ENCODE results near the gene LEPROT.
A peak's percentile ranks its signal among the peaks of the same experiment; 100 is the strongest.
"Not testable (repeated sequence)": the region's sequence is repeated elsewhere in the genome, so short reads cannot be mapped to it uniquely, and the experiment has no call there.

Gene LEPROT

GRCh38 chr1:65420590-65421350 is at the start of gene LEPROT, which contains the start of gene LEPR:
TSS of gene LEPROT (plus strand) at chr1:65420668. CDS start at chr1:65420725, 57 bp downstream.
TSS of gene LEPR (plus strand) at chr1:65420668. CDS start at chr1:65565566, 144,898 bp downstream.
- DNase-seq = peak; percentile 54

DNA sequence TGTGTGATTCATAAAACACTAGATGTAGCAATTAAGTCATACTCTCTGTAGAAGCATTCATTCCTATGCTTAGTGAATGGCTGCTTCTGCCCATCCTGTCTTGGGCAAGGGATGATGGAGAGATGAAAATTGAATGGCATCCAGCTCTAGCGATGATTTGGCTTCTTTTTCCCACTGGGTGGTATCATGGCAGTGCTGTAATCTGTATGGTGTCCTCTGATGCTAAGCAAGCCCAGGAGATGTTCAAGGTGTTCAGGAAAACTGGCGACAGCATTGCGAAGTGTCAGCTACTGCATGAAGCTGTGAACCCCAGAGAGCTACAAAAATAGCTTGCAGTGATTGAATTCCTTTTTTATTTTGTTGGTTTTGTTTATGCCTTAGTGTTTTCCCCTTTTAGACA is 48.9 kb upstream of the LEPROT start:
- DNase-seq = no peak

- DNase-seq = no peak
Measured at GRCh38 chr1:65372557-65372956, 47.9 kb upstream of the LEPROT start.

GRCh38 chr1:65377496-65378246 is 42.8 kb upstream of the LEPROT start:
- no peak for DNase-seq

GRCh38 chr1:65378247-65378946 is 42.1 kb upstream of the LEPROT start:
- no peak for DNase-seq

DNA sequence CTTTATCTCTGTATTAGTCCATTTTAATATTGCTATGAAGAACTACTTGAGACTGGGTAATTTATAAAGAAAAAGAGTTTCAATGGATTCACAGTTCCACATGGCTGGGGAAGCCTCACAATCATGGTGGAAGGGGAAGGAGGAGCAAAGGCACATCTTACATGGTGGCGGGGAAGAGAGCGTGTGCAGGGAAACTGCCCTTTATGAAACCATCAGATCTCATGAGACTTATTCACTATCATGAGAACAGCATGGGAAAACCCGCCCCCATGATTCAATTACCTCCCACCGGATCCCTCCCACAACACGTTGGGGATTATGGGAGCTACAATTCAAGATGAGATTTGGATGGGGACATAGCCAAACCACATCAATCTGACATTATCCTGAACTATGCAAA is 36.0 kb upstream of the LEPROT start:
- not testable (repeated sequence) for DNase-seq

DNA sequence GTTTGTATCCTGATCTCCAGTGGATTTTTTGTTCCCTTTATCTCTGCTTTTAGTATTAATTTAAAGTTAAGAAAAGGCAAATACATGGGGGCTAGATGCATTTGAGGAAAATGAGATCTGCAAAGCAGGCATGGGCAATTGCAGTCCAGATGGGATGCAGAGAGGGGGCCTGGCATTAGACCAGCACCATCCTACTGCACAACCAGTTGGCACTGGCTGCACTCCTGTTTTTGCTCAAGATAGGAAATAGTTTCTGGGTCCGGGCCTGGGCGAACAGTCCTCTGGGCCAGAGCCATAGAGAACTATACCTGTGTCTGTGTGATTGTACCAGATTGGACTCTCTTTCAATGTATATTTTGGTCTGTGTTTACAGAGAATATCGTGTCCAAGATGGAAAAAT is 34.0 kb upstream of the LEPROT start:
- no peak for DNase-seq

DNA sequence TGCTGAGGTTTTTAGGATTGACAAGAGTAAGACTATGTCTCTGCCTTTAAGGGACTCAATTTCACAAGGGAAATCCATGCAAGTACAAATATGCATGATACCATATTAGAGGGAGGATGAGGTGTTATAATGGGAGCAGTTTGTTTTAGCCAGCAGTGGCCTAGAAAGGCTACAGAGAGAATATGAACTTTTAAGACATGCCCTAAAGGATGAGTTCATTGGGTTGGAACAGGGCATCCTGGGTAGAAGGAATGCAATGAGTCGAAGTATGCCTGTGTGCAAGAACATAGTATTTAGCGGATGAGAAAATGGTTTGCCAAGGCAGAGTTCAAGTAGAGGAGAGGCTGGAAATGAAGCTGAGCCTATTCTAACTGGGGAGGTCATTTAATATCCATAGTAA is 32.6 kb upstream of the LEPROT start:
- DNase-seq = no peak

GRCh38 chr1:65388908-65389695 is 31.4 kb upstream of the LEPROT start:
- DNase-seq = no peak

GRCh38 chr1:65392497-65392896 is 28.0 kb upstream of the LEPROT start:
- DNase-seq = no peak

DNA sequence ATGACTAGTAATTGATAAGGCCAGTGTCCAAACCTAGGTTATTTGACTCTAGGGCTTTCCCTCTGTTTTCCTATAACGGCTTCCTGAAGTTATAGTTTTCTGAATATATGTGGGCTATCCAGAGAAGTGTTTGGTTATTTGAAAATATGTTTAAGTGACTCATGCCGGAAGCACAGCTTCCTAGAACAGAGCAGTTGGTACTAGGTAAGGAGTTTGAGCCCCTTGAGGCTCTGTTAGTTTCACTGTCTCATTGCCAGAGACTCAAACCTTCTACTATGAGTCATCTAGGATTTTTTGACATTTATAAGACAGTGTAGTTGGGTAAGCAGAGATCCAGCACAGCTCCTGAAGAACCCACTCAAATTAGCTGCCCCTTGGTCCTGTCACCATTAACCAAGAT is 27.1 kb upstream of the LEPROT start:
- no peak for DNase-seq

DNA sequence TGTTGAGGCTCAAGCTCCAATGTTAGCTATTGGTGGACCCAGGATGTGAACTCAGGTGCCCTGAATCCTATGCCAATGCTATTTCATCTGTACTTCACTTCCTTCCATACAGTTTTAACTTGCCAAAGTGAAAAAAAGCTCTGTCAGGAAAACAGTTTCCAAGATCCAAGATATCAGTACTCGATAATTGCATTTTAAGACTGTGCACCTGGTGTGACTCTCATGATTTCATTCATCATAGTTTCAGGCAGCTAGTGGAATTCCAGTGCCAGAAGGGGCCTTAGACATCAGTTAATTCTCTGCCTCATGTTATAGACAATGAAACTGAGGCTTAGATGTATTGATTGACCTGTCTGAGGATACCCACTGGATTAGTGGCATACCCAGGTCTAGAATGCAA is 26.5 kb upstream of the LEPROT start:
- DNase-seq = no peak

GRCh38 chr1:65395887-65396612 is 24.4 kb upstream of the LEPROT start:
- DNase-seq = no peak

DNA sequence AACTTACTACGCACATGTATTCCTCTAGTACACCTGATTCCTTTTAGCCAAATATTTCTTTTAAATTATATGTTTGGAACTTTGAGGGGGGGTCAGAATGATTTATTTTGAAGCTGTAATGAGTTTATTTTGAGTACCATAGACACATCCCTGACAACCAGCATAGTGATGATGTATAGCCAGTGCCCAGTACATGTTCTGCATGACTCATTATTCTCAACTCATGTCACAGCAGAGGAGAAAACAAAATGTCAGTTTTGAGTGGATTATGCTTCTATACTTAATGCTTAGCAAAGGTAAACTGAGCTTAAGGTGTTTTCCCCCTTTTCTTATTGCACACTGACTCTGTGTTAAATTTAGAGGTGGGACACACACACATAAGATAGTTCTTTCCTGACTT is 22.4 kb upstream of the LEPROT start:
- DNase-seq = no peak

DNA sequence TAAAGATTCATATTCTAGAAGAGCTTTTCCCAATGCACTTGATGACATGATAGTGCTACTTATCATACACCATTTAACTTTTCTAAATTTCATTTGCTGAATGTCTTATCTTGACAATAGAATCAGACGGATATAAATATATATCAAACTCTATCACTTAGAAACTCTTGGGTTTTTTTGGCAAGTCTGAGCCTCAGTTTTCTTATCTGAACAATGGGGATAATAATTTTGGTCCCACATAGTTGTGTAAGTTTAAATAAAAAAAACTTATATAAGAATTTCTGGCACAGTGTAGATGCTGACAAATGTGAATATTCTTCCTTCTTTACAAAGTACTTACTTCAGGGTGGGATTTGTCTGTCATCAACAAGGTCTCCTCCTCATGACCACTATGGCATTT is 21.5 kb upstream of the LEPROT start:
- no peak for DNase-seq

DNA sequence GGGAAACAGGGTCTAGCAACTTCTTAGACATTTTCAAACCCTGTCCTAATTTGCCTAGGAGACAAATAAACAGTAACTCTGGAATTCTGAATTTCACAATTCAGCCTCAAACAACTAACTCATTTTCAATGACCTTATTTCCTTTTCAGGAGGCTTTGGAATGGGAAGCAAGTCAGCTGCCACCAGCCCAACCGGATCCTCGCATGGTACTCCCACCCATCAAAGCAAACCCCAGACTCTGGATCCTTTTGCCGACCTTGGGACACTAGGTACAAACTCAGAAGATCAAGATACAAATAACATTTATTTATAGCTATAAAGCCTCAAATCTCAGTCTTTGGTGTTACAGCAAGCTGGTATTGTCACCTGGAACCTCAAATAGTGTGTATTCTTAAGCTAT is 18.9 kb upstream of the LEPROT start:
- no peak for DNase-seq

DNA sequence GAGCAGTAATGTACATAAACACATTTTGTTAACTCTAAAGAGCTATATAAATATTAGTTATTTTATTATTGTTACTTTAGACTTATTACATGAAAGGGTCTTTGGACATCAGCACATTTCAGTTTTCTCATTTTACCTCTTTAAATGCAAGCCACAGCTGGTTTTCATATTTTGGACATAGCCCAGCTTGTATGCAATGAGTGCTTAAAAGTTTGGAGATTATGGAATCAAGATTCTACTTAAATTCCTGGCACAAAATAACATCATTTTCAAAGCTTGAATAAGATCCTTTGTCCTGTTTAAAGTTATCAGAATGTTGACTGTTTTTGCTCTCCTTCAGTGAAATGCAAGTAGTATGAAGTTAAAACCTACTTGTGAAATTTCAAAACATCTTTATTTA is 15.5 kb upstream of the LEPROT start:
- no peak for DNase-seq

- DNase-seq = no peak
Measured at GRCh38 chr1:65407877-65408276, 12.6 kb upstream of the LEPROT start.

DNA sequence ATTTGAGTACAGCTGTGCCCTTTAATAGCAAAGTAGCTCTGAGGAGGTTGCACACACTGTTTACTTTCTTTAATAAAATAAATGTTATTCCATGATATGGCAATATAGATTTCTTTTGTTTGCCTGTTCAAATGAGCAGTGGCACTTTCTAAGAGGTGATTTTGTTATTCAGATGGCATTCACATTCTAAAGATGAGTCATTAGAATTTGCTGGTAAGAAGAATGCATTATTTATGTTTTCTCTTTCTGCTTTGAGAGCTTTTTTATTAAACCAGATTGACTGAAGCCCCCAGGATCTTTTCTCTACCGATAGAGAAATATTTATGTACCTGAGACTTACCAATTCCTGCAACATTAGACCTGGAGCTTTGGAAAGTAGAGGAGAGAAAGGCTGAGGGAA is 11.2 kb upstream of the LEPROT start:
- no peak for DNase-seq

DNA sequence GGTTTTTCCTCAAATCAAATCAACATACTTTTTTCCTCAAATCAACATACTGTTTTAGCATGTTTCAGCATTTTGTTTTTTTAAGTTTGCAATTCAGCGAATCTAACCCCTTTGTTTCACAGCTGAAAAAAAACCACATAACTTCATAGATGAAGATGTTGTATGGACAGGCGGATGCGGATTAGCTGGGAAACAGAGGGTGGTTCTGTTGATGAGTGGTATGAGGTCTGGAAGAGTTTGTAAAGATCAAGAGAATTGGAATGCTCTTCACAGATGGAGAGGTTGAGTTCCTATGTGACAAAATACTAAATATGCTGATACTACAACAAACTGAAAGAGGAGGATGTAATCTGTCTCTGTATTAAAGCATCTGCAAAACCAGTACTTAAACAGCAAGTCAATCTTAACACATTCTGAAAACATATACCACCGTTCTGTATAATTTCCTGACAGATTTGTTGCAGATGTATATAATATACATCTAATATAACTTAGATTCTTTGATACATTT is 10.6 kb upstream of the LEPROT start:
- no peak for DNase-seq

DNA sequence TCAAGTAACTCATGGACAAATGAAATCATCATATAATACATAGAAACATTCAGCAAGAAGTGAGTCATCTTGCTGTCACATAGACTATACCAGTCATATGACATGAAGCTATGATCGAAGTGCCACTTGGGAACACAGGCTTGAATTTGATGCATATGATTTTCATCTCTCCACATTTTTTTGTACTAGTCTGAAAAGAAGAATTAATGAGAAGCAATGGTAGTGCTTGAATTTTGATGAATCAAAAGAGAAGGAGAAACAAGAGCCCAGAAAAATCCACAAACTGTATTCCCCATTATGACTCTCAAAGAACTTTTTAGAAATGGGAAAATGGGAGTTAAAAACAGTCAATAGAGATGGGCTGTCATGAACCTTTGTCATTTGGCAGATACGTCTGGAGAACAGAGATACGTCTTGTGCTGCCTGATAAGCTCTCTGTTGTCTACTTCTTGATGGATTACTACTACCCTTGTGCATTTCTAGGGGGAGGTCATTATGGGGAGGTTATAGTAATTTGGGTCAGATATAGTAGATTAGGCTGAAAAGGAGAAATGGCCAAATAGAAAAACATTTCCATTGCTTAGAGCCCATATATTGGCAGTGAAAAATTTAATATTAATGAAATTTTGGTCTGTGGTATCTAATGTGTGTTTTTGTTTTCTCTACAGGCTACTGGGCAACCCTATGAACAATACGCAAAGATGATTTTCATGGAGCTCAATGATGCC is 8.0 kb upstream of the LEPROT start:
- no peak for DNase-seq
